Motor neuron (in vitro differentiated cells): Measurements from ENCODE around the gene TPM1. TPM values are rescaled to one million over a fixed set of nuclear protein-coding genes. Genes with fewer than 3 reads are reported as not detected.

Source experiments
- ATAC-seq, 8 experiments: fragments of 200-7000 bp; cut with Tn5 transposase; replicated peaks in 6 of 8; 2 replicates each; pipeline ENCODE4 v1.8.0; 2021; ENCODE audit warnings: mild to moderate bottlenecking in 8 of 8, moderate library complexity in 8 of 8
- H3K27ac ChIP-seq, 2 donors: fragments of 250-450 bp; sonication (Bioruptor Pico); 2 replicates each; pipeline ENCODE4 v1.9.0; 2021; ENCODE audit warnings: antibody characterized with exemption in 2 of 2, mild to moderate bottlenecking in 2 of 2, moderate library complexity in 1 of 2
- H3K4me1 ChIP-seq, 2 donors: fragments of 250-450 bp; sonication (Bioruptor Pico); replicated peaks in 1 of 2; 2 replicates each; pipeline ENCODE4 v1.6.1; 2021; ENCODE audit warnings: antibody characterized with exemption in 2 of 2, mild to moderate bottlenecking in 2 of 2, moderate library complexity in 1 of 2
- H3K4me3 ChIP-seq, 5 donors: fragments of 250-450 bp; sonication (Bioruptor Pico); 2 replicates each; pipeline ENCODE4 v1.9.0; 2021; ENCODE audit warnings: antibody characterized with exemption in 5 of 5, mild to moderate bottlenecking in 5 of 5, moderate library complexity in 4 of 5
- WGBS, 10 experiments: fragments of 450-650 bp; shearing (Covaris generic); methylation state at CpG; one replicate each; pipeline ENCODE4 v1.0.0; 2022; 5-methylcytosine and 5-hydroxymethylcytosine counted together
- in situ Hi-C, 9 experiments: fragments of 400-800 bp; cut with MboI; loops; one replicate each; pipeline ENCODE4 v1.15.0; 2021; ENCODE audit warnings: low sequenced_read_pairs in 9 of 9, low pct_unique_long_range_greater_than_20kb in 2 of 9; ENCODE audit not compliant: unreplicated experiment in 9 of 9
- total RNA-seq, 8 experiments: library from RNA; unstranded; fragments of 300-600 nt; gene quantifications; 2 replicates each; pipeline versions ENCODE4 v1.2.3 to v1.2.4, GENCODE V29; 2022

The TPM1 gene
- total RNA-seq, 8 experiments from 2014 or later: 34.3 to 1,055 (median 81.7) TPM

DNA sequence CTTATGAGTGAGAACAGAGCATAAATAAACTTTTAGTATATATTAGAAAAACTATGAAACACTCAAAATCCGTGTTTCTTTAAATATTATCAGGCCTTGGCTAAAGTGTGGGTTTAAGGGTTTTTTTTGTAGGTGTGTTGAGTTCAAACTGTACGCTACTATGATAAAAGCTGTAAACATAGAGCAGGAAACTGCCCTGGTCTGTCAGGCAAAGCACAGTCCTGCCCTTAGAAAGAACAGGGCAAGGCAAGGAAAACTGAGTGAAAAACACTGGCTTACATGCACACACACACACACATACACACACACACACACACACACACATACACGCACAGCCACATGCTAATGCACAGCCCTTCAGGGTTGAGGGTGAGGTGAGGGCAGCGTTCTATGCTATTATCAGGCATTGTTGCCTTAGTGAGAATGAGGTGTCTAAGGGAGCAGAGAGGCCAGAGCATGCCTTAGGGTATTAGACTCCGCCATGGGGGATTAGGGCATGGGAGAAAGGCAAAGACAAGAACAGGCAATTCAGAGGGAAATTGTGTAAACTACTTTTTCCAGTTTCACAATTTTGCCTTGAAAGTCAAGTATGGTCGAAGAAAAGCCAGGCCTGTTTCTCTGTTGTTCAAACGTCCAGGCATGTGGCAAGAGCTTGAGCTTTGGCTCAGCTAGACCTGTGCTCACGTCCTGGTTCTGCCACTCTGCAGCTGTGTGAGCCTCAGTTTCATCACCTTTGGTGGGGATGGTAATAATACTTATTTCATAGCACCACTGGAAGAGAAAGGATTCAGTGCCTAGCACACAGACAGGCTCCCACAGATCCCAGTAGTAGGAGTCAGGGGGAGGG lies 36.3 kb upstream of the TPM1 start:
- no peak overlapping the region for H3K4me3 ChIP-seq
- H3K27ac ChIP-seq: no peak overlapping the region
- peaks cover 21 to 26% of the 10 kb centered on the region in 2 donors for H3K4me1 ChIP-seq
- WGBS, 10 experiments: 17 to 85% (median 60%) methylated on average over 1 to 6 of the region's 8 CpGs; no CpG with 5 or more reads in 1 of the 10 experiments
- in situ Hi-C loops: no loop called here
- ATAC-seq: peak in 7 of 8 experiments; percentile 25 to 86 (median 60)

DNA sequence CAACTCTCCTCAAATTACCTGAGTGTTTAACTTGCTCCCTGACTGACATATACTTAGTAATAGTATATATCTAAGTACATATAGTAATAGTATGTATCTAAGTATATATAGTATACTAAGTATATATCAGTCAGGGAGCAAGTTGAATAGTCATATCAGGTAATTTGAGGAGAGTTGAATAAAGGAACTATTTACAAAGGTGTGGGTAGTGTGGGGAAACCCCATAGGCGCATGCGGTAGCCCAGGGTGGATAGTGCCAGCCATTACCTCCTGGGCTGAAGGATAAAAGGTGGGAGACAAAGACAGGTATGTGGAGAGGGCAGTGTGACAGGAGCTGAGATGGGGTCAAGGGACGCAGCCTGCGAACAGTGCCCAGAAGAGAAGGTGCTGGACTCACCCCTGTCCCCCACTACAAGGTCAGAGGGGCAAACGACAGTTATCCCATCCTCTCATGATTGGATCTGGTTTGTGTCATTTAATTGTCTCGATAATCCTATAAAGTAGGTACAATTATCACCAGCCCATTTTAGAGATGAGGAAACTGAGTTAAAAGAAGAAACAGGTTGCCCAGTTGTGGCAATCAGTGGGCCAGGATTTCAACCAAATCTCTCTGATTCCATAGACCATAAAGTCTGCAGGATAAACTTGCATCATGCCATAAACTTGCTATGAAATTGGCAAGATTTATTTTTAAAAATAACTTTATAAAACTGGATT lies 34.1 kb upstream of the TPM1 start:
- Histone ChIP-seq H3K4me3 (no peak overlapping the region), H3K4me1 (peaks cover 14 to 19% of the 10 kb centered on the region in 2 donors), H3K27ac (no peak overlapping the region)
- 77 to 100% (median 91%) methylated on average over 1 to 6 of the region's 6 CpGs; no CpG with 5 or more reads in 3 of the 10 experiments for WGBS, 10 experiments
- no peak for ATAC-seq
- in situ Hi-C loops: no loop called here

DNA sequence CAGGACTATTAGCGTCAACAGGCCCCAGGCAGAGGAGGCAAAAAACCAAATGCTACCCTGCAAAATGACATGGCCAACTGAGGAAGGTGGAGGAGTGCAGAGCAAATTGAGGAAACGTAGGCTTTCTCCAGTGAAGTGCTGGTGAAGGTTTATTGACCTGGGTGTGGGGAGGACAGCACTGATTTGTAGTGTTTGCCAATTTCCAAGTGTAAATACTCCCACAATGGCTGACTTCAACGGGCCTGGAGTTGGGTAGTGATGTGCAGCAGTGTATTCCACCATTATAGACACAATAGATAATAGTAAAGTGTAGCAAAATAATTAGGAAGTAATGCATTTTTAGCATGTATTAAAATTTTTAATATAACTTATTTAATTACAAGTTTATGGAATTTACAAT lies 32.2 kb upstream of the TPM1 start:
- 39 to 100% (median 92%) methylated on average over 1 to 3 of the region's 3 CpGs; no CpG with 5 or more reads in 1 of the 10 experiments for WGBS, 10 experiments
- no peak overlapping the region for H3K4me3 ChIP-seq

DNA sequence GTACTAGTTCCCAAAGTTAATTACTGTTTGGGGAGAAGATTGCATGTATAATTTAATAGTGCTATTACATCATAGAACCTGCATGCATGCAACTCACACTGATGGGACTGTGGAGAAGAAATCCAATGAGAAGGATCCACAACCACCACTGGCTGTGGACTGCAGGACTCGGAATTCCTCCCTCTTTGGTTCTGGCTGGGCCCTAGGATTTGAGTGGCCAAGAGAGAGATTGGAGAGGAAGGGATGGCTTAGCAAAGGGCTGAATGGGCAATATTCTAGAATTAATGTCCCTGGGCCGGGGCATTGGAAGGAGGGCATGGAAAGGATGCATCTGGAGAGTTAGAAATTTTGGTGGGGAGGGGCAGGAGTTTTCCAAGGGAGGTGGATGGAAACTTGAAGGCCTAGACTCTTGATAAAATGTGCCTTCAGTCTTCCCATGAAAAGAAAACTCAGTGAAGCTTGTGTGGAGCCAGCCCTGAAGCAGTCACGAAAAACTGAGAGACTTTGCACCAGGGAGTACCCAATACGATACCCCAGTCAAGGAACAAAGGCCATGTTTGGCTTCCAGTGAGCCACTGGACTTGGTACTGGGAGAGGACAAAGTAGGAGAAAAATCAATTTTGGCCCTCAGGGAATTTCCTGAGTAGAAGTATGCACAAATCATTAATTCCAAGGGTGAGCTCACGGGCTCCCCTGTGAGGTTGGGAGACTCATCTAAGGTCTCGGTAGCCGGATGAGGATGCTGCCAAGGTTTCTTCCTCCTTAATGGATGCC lies 31.4 kb upstream of the TPM1 start:
- H3K4me1 ChIP-seq: peaks cover 5% of the 10 kb centered on the region in 2 donors
- no peak overlapping the region for H3K27ac ChIP-seq
- ATAC-seq: no peak
- in situ Hi-C loops: no loop called here
- H3K4me3 ChIP-seq: no peak overlapping the region
- 75 to 100% (median 93%) methylated on average over 1 to 5 of the region's 7 CpGs; no CpG with 5 or more reads in 4 of the 10 experiments for WGBS, 10 experiments

More for the DNA sequence above, 32.2 kb upstream of the TPM1 start:
- ATAC-seq: peak in 1 of 8 experiments; percentile 47
- H3K4me1 ChIP-seq: peaks cover 8 to 10% of the 10 kb centered on the region in 2 donors
- in situ Hi-C loops: no loop called here
- no peak overlapping the region for H3K27ac ChIP-seq

DNA sequence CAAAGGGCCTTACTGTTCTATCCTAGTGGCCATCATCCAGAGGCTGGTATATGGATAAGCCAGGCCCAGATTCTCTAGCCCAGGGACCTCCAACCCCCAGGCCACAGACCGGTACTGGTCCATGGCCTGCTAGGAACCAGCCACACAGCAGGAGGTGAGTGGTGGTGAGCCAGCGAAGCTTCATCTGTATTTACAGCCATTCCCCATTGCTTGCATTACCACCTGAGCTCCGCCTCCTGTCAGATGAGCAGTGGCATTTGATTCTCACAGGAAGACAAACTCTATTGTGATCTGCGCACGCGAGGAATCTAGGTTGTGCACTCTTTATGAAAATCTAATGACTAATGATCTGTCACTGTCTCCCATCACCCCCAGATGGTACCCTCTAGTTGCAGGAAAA lies 30.1 kb upstream of the TPM1 start:
- no peak overlapping the region for H3K4me3 ChIP-seq
- WGBS, 10 experiments: 93 to 100% (median 96%) methylated on average over 1 to 6 of the region's 6 CpGs; no CpG with 5 or more reads in 5 of the 10 experiments
- in situ Hi-C loops: no loop called here
- H3K4me1 ChIP-seq: no peaks in the 10 kb centered on the region
- H3K27ac ChIP-seq: no peak overlapping the region
- ATAC-seq: no peak

DNA sequence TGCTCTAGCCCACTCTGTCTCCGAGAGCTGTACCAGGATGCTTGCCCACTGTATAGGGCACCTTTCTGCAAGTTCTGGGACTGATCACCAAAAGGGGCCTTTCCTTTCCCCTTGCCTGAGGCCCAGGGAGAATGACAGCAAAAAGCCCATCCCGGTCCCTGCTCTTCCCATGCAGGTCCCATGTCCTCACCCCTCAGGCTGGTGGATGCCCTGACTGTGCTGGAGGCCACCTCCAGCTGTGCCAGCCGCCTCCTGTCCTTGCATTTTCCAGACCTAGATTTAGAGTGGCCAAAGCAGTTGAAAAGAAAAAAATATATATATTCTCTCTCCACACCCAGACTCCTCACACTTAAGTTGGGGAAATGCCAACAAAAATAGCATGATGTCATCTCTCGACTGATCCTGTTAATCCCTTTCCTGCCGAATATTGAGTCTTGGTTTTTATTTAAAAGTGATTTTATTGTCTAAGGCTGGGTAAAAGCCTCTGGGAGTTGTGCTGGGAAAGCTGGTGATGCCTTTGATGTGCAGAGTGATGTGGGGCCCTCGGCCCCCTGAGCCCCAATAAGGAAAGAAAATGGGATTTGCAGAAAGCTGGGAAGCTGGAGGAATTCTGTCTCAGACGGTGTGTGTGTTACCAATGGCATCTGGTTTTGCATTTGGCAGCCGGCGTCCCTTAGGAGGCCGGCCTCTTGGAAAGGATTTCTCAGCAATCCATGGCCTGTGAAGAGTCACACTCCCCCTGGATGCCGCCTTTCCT lies 29.3 kb upstream of the TPM1 start:
- no peaks in the 10 kb centered on the region for H3K4me1 ChIP-seq
- in situ Hi-C loops: no loop called here
- ATAC-seq: peak in 5 of 8 experiments; percentile 20 to 86 (median 76)
- H3K27ac ChIP-seq: no peak overlapping the region
- WGBS, 10 experiments: 0 to 54% (median 34%) methylated on average over 1 to 7 of the region's 11 CpGs; no CpG with 5 or more reads in 1 of the 10 experiments
- no peak overlapping the region for H3K4me3 ChIP-seq

DNA sequence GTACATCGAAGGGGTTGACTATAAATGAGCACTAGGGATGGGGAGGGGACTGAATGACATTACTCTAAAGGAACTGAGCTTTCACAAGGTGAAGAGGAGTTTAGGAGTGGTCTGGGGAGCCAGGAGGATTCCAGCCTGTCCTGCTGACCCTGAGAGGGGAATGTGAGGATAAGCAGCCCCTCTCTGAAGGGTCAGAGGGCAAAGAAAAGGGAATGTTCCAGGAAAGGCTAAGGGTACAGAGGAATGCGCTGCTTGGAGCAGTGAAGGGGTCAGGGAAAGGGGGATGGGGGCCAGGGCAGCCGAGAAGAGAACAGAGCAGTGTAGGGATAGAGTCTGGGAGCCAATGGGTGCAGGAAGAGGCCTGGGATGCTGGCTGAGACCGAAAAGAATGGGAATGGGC lies 28.0 kb upstream of the TPM1 start:
- H3K4me3 ChIP-seq: no peak overlapping the region
- no peaks in the 10 kb centered on the region for H3K4me1 ChIP-seq
- ATAC-seq: no peak
- in situ Hi-C loops: no loop called here
- 0 to 100% (median 88%) methylated on average over 1 to 3 of the region's 4 CpGs; no CpG with 5 or more reads in 1 of the 10 experiments for WGBS, 10 experiments
- H3K27ac ChIP-seq: no peak overlapping the region

DNA sequence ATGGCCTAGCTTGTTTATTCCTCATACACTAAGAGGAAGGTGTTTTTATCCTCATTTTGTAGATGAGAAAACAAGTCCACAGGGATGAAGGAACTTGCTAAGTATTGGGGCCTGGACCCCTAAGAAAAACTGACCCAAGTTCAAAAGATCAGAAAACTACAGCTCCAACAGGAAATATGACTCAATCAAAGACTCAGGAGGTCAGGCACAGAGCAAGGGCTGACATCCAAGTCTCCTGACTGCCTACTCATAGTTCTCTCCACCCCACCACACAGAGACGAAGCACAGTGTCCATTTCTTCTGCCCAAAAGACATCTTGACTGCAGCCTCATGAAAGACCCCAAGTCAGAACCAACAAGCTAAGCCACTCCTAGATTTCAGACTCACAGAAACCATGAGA lies 26.9 kb upstream of the TPM1 start:
- Histone ChIP-seq H3K4me1 (no peaks in the 10 kb centered on the region), H3K27ac (no peak overlapping the region), H3K4me3 (no peak overlapping the region)
- WGBS, 10 experiments: 0 to 60% (median 10%) methylated on average over 1 of the region's 1 CpG; no CpG with 5 or more reads in 6 of the 10 experiments
- in situ Hi-C loops: no loop called here
- peak in 2 of 8 experiments; percentile 50 to 56 for ATAC-seq

DNA sequence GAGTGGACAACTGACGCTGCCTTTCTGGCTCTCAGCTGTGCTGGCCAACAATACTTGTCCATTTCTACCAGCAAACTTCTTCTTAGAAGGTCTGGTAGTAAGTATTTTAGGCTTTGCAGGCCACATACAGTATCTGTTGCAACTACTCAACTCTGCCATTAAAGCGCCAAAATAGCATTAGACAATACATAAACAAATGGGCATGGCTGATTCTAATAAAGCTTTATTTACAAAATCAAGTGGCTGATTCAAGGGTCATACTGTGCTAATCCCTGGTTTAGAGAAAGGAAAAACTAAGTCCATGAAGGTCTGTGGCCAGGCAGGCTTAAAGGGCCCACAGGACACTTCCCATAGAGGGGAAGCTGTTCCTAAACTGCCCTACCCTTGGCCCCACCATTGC lies 26.3 kb upstream of the TPM1 start:
- Histone ChIP-seq H3K4me3 (no peak overlapping the region), H3K4me1 (no peaks in the 10 kb centered on the region), H3K27ac (no peak overlapping the region)
- 89 to 100% (median 93%) methylated on average over 1 to 2 of the region's 2 CpGs; no CpG with 5 or more reads in 3 of the 10 experiments for WGBS, 10 experiments
- no peak for ATAC-seq
- in situ Hi-C loops: no loop called here

DNA sequence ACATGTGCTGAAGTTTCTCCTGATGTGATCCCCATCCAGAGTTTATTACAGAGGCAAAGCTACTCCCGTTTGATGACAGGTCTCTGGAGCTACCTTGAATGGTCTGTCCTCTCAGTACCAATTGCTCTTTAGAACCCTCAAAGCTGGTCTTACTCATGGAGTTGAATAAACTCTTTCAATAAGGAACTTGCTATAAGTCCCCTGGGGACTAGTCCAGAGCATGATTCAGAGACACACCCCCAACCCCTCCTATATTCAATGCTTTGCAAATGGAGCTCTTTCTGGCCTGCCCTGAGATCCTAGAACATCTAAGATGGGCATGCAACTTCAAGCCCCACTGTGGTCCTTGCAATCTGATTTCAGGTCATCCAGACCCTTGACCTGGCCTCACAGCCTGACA lies 23.9 kb upstream of the TPM1 start:
- H3K4me3 ChIP-seq: no peak overlapping the region
- 80 to 100% (median 92%) methylated on average over 1 of the region's 1 CpG; no CpG with 5 or more reads in 6 of the 10 experiments for WGBS, 10 experiments
- no peak overlapping the region for H3K27ac ChIP-seq
- in situ Hi-C loops: no loop called here
- ATAC-seq: peak in 3 of 8 experiments; percentile 64 to 84 (median 82)
- no peaks in the 10 kb centered on the region for H3K4me1 ChIP-seq

DNA sequence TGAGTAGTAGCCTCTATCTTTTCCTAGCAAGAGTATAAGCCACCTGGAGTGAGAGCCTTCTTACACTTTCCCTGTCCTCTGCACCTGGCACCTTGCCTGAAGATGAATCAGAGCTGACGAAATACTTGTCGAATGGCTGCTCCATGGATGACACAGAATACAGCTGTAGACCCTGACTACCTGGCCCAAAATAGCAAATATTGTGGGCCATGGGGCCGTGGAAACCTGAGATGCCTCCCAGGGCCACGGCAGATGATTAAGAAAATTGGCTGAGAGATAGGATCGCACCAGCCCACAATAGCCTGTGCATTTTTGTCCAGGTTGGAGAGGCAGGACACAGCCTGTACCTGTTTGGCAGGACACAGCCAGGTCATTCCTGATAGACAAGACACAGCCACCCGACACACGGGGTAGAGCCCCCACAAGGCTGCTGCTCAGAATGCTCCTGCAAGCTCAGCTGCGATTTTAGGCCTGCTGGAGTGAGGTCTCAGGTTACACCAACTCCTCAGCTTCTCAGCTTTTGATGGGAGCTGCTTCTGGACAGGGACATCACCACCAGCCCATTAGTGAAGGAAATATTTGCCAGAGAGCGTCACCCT lies 22.9 kb upstream of the TPM1 start:
- WGBS, 10 experiments: 49 to 100% (median 73%) methylated on average over 1 to 7 of the region's 9 CpGs; no CpG with 5 or more reads in 1 of the 10 experiments

DNA sequence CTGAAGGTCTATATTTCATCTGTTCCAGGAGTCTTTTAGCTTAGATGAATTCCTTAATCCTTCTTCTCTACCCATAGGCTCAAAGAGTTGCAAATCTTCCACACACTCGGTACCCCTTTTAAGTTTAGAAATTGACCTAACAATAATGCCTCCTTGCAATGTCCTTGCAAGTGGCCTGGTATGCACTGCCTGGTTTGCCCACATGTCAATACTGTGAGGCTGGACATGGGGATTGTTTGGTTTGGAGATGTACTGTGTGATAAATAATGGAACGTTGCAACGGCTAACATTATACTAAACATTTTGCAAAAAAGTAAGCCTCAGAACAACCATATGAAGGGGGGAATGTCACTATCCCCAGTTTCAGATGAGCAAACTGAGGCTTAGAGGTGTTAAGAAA lies 22.4 kb upstream of the TPM1 start:
- Histone ChIP-seq H3K4me3 (no peak overlapping the region), H3K4me1 (no peaks in the 10 kb centered on the region), H3K27ac (no peak overlapping the region)
- WGBS, 10 experiments: 20 to 100% (median 87%) methylated on average over 1 to 3 of the region's 3 CpGs; no CpG with 5 or more reads in 2 of the 10 experiments
- in situ Hi-C loops: no loop called here
- no peak for ATAC-seq

More for the DNA sequence above, 22.9 kb upstream of the TPM1 start:
- Histone ChIP-seq H3K27ac (no peak overlapping the region), H3K4me1 (no peaks in the 10 kb centered on the region), H3K4me3 (no peak overlapping the region)
- peak in 2 of 8 experiments; percentile 32 to 39 for ATAC-seq
- in situ Hi-C loops: no loop called here
